ENCODE data around the gene KRT73.

The KRT73 gene

GRCh38 chr12:52618216-52618615 is at the start of gene KRT73:
TSS of gene KRT73 (minus strand) at chr12:52618559. CDS start at chr12:52618524, 35 bp downstream.
- no peak for DNase-seq

- DNase-seq, result no peak
Observed at GRCh38 chr12:52667931-52668330, 49.6 kb upstream of the KRT73 start.

GRCh38 chr12:52667509-52667908 is 49.1 kb upstream of the KRT73 start:
- DNase-seq, result no peak

GRCh38 chr12:52666471-52666870 is 48.1 kb upstream of the KRT73 start:
- DNase-seq, result no peak

- no peak for DNase-seq
Observed at GRCh38 chr12:52663420-52663819, 45.1 kb upstream of the KRT73 start.

- DNase-seq, result no peak
Observed at GRCh38 chr12:52662918-52663229, 44.5 kb upstream of the KRT73 start.

GRCh38 chr12:52662093-52662917 is 43.9 kb upstream of the KRT73 start:
- no peak for DNase-seq

DNA sequence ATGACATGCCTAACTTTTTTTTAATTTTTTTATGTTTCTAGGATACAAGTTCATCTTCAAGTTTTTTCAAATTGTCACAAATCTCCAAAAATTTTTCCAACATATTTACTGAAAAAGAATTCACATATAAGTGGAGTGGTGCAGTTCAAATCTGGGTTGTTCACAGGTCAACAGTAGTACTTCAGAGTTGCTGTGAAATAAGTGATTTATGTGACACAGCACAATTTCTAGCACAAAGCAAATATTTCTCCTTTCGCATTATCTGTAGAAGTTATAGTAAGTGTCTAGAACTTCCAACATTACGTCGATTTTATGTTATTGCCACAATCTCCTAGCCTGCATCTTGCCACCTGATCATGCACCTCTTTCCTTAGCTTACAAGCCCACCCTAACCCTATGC is 43.3 kb upstream of the KRT73 start:
- no peak for DNase-seq

DNA sequence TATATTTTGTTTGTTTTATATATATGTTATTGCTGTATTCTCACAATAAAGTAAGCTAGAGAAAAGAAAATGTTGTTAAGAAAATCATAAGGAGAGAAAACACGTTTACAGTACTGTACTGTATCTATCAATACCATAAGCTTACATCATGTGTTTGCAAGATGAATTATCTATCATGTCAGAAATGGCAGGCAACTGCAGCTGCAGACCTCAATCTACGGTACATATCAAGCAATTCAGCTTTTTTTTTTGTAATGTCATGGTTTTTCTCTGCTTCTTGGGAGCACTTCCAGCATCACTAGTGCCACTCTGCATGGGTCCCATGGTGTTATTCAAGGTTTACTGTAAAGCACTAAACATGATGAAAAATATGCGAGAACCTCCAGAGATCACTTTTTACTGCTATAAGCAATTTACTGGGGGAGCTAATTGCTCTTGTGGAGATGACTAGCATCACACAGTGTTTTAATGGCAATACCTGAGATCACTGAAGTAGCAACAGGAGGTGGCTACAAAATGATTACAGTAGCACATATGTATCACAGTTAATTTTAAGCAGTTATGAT is 42.7 kb upstream of the KRT73 start:
- DNase-seq, result no peak

DNA sequence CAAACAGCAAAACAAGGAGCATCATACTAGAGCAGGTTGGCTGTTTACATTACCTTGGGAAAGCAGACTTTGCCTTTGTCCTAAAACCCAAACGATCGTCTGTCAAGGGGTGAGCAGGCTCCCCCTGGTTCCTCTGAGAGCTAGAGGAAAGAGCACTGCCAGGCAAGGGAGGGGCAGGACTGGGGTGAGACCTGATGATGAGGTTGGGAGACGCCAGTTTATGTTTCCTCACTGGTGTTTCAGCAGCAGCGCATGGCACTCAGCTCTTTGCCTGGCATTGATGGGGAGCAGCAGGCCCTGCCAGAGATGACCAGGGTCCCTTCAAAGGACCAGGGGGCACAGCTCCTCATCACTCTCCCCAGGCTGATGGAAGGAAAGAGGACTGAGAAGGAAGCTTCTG is 41.6 kb upstream of the KRT73 start:
- DNase-seq, result no peak

DNA sequence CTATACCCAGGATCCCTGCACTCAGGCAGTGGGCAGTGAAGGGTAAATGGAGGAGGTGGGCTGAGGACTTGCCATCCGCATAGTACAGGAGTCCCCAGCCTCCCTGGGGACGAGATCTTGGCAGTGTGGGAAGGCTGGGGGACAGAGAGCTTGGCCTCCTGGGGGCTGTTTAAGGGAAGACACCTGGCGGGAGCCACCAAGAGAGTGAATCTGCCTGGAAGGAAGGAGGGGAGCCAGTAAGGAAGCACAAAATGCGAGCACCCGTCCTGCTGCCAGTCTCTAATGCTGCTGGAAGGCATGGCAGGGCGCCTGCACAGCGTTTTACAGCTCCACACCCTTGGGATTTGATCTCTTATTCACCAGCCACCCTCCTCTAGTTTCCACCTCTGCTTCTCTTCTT is 41.0 kb upstream of the KRT73 start:
- DNase-seq, result no peak

DNA sequence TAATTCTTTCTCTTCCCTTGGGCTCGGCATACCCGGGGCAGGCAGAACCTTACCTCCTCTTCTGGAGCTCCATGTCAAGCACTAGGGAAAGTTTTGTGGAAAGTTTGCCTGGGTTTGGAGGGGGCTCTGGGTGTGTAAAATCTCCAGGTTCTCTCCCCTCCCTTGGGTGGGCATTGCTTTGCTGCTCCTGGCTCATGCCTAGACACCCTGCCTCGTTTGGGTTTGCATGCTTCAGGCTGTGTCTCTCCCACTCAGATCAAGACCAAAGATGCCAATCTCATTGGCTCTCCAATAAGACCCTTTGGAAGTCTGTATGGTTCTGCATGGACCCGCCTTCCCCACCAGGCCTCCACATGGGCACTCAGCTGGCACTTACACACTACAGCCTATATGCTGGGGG is 39.8 kb upstream of the KRT73 start:
- no peak for DNase-seq

DNA sequence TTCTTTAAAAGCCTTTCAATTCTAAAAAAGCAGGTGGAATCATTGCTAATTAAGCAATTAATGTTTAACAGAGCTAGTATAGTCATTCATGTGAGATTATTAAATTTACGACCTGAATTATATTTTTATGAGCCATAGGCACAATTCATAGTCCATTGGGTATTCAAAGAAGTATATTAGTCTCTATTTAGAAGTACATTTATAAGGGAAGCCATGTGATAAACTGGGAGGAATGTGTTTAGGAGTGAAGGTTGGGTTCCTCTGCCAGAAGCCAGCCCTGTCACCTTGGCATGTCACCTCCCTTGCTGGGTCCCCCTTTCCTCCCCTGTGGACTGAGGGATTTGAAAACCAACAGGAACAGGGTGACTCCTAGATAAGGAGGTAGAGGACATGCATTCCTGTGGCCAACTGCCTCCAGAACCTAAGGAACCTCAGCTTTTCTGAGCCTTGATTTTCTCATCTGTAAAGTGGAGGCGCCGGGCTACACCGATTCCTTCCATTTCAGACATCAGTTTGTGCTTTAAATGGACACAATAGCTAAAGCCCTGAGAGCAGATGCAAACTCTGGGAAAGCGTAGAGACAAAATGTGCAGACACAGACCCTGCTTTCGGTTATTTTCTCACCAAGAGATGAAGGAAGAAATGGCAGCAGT is 39.0 kb upstream of the KRT73 start:
- no peak for DNase-seq

- DNase-seq, result no peak
Observed at GRCh38 chr12:52656616-52657015, 38.3 kb upstream of the KRT73 start.

DNA sequence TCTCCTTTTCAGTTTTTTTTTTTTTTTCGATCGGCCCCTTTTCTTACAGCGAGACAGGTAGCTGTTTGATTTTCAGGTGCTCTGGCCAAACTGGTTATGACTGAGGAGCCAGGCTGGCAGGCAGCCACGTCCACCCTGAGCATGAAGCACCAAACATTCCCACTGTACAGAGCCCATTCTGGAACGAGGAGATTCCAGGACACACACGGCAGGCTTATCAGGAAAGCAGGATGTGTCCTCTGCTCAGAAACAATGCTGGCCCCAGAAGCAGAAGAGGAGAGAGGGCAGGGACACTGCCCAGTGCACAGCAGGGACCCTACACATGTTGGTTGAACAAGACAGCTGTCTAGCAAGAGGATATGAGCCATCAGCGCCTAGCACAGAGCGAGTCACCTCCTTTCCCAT is 37.4 kb upstream of the KRT73 start:
- no peak for DNase-seq

DNA sequence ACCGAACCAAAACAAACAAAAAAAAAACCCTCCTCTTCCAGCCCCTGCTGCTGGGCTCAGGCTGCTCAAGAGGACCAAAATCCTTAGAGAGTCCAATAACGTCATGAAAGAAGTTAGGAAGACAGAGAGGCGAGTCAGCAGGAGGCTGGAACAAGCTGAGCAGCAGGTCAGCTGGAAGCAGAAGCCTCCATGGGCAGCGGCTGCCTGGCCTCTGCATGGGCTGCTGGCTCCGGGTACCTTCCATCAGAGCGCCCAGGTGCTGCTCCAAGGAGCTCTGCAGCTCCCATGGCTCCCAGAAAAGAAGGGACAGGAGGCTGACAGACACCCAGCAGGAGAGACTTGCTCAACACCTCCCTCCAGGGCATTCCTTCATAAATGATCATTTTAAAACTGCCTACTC is 36.9 kb upstream of the KRT73 start:
- no peak for DNase-seq

DNA sequence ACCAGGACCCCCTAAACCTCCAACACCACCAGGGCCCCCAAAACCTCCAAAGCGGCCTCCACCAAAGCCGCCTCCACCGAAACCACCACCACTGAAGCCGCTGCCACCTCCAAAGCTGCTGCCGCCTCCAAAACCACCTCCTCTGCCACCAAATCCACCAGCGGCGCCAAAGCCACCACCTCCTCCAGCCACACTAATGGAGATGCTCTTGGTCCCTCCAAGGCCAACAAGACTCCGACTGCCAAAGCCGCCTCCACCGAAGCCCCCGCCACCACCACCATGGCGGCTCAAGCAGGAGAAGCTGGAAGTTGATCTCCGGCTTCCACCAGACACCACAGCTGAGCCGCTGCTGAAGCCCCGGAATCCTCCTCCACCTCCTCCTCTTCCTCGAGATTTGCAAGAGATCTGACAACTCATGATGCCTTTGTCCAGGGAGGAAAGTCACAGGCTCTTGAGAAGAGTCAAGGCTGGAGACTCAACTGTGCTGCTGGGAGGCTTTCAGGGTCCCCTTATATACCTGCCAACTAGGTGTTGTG is 33.4 kb upstream of the KRT73 start, which contains the start of gene KRT2:
Gene KRT2, minus strand, starts transcription at position 486 of the 536 bp plus-strand sequence. Its CDS starts 69 bp downstream, at position 417.
- no peak for DNase-seq

GRCh38 chr12:52650520-52651081 is 32.2 kb upstream of the KRT73 start:
- DNase-seq, result no peak

DNA sequence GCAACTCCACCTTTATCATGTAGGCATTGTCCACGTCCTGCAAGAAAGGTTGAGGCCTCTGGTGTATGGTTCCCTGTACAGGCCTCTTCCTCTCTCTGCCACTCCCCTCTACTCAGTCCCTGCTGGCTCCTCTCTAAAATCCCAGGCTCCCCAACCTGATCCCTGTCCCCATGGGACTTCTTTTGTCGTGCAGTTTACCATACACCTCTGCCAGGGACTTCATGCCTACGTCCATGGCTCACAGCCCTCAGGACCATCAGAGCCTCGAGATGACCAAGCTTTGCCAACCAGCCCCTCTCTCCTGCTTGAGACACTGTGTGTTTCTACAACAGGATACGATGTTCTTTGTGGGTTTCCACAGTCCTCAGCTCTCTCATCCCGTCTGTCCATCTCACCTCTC is 30.7 kb upstream of the KRT73 start:
- no peak for DNase-seq

DNA sequence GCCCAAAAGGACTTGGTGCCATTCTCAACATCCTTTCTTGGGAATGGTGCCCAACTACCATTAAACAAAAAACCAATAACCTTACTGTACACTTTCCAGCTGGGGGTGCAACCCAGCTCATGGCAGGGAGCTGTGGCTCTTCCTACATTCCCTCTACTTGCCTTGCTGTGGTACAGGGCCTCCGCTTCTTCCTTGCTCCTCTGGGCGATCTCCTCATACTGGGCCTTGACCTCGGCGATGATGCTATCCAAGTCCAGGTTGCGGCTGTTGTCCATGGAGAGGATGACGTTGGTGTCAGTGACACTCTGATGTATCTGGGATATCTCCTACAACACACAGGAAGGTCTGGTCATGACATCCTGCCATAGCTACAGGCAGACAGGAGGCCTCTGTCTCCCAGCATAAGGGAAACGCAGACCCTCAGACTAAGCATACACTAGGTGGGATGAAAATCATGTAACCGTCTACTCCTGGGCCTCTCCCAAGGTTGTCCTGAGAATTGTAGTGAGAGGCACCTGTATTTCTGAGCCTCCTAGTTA is 29.7 kb upstream of the KRT73 start:
- no peak for DNase-seq

DNA sequence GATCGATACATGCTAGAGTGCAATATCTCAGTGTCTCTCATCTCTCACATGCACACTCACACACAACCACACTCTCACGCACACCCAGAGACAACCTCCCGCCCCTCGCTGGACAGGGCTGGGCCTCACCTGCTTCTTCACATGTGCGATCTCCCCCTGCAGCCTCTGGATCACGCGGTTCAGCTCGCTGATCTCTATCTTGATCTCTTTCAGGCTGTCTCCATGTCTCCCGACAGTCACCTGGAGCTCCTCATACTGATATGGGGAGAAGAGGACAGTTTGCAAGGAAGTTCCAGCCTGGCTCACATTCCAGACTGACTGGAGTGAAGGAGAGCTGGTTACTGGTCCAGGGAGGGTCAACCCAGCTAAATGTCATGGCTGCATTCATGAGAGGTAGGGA is 29.2 kb upstream of the KRT73 start:
- DNase-seq, result no peak

DNA sequence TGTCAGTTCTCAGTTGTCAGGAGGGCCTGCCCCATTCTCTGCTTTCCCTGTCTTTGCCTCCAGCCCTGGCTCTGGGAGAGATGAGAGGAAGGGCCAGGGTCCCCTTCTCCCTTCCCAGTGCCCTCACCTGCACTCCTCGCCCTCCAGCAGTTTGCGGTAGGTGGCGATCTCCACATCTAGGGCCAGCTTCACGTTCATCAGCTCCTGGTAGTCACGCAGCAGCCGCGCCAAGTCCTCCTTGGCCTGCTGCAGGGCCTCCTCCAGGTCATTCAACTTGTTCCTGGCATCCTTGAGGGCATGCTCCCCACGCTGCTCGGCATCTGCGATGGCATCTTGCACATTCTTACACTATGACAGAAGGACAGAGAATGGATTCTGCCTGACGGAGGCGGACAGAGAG is 28.3 kb upstream of the KRT73 start:
- DNase-seq, result no peak

- no peak for DNase-seq
Observed at GRCh38 chr12:52645982-52646381, 27.6 kb upstream of the KRT73 start.
